ENCODE data around the gene CNBD2. TPM values are rescaled to one million over a fixed set of nuclear protein-coding genes. Genes with fewer than 3 reads are reported as not detected.
"Not testable (repeated sequence)": the region's sequence is repeated elsewhere in the genome, so short reads cannot be mapped to it uniquely, and the experiment has no call there.

CNBD2 gene
- total RNA-seq, 1 experiment from 2014 or later: 3.4 TPM

DNA sequence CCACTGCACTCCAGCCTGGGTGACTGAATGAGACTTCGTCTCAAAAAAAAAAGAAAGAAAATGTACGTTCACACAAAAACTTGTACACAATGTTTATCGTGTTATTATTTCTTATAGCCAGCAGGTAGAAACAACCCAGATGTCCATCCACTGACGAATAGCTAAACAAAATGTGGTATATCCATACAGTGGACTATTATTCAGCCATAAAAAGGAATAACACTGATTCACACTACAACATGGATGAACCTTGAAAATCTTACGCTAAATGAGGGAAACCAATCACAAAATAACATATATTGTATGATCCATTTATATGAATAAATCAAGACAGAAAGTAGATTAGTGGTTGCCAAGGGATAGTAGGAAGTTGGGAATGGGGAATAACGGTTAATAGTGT lies 111.1 kb downstream of the CNBD2 start:
- no peak for DNase-seq (ENCODE audit: unreplicated experiment)
- peaks cover 7% of the 10 kb centered on the region for H3K4me1 Mint-ChIP-seq (ENCODE audit: insufficient read depth, unreplicated experiment)
- no TSS peak for BruUV-seq (replicated peaks)
- H3K27me3 Mint-ChIP-seq (ENCODE audit: insufficient read depth, unreplicated experiment): no peaks in the 10 kb centered on the region
- POLR2A ChIA-PET: interaction anchor here (1.1 kb wide), 1 partner anchor 9 kb away, joined by 5 read pairs; no protein-coding TSS in a partner anchor
- peaks cover 6% of the 10 kb centered on the region for H3K36me3 Mint-ChIP-seq (ENCODE audit: insufficient read depth, unreplicated experiment)
- CTCF ChIA-PET: interaction anchor here (1.0 kb wide), 1 partner anchor 85 kb away, joined by 3 read pairs; no protein-coding TSS in a partner anchor
- no peak overlapping the region for H3K4me3 Mint-ChIP-seq (ENCODE audit: unreplicated experiment)
- TF ChIP-seq CTCF (IDR thresholded peaks at IDR 0.05; ENCODE audit: unreplicated experiment): no peak
- H3K9me3 Mint-ChIP-seq (ENCODE audit: unreplicated experiment): no peaks in the 10 kb centered on the region
- no peak overlapping the region for H3K27ac Mint-ChIP-seq (ENCODE audit: low read depth, unreplicated experiment)
- intact Hi-C loops (cut with micrococcal nuclease): no loop called here

DNA sequence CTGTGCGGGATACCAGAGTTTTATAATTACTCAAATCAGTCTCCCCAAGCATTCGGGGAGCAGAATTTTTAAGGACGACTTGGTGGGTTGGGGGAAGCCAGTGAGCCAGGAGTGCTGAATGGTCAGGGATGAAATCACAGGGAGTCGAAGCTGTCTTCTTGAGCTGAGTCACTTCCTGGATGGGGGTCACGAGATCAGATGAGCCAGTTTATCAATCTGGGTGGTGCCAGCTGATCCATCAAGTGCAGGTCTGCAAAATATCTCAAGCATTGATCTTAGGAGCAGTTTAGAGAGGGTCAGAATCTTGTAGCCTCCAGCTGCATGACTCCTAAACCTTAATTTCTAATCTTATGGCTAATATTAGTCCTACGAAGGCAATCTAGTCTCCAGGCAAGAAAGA lies 111.6 kb downstream of the CNBD2 start:
- intact Hi-C loops (cut with micrococcal nuclease); DNase-seq (ENCODE audit: unreplicated experiment); H3K9me3 Mint-ChIP-seq (ENCODE audit: unreplicated experiment); H3K4me3 Mint-ChIP-seq (ENCODE audit: unreplicated experiment); BruUV-seq (replicated peaks); H3K27ac Mint-ChIP-seq (ENCODE audit: low read depth, unreplicated experiment); H3K27me3 Mint-ChIP-seq (ENCODE audit: insufficient read depth, unreplicated experiment); H3K36me3 Mint-ChIP-seq (ENCODE audit: insufficient read depth, unreplicated experiment): not testable (repeated sequence)
- POLR2A ChIA-PET: interaction anchor here (1.1 kb wide), 1 partner anchor 9 kb away, joined by 5 read pairs; no protein-coding TSS in a partner anchor
- CTCF ChIA-PET: interaction anchor here (0.6 to 1.3 kb wide), 3 partner anchors 10 to 353 kb away, joined by 3 to 6 read pairs (median 3); no protein-coding TSS in a partner anchor
- H3K4me1 Mint-ChIP-seq (ENCODE audit: insufficient read depth, unreplicated experiment): peaks cover 12% of the 10 kb centered on the region

Other genes starting within 250 kb of the CNBD2 start
- 380 and 438 TPM in 2 replicates for gene RBM39, start 226.3 kb upstream of the CNBD2 start, total RNA-seq (2022)
- 64.2 and 74.7 TPM in 2 replicates for gene PHF20, start 196.6 kb upstream of the CNBD2 start, total RNA-seq (2022)
- gene SCAND1, start 14.1 kb upstream of the CNBD2 start, total RNA-seq (2022): 54.6 and 63.4 TPM in 2 replicates
- gene EPB41L1, start 186.2 kb downstream of the CNBD2 start, total RNA-seq (2022): 6.7 and 10.1 TPM in 2 replicates

Data from MCF 10A (cell line).